Sigmoid colon (tissue), 7 donors: ENCODE measurements around the gene PLXNA4. TPM values are rescaled to one million over a fixed set of nuclear protein-coding genes. Genes with fewer than 3 reads are reported as not detected.

Experiments
- DNase-seq: peaks from one replicate; pipeline ENCODE4 v3.0.0-alpha.2; 2019
- H3K27ac ChIP-seq, 4 donors: fragments of 200-600 bp; sonication (generic); one replicate each; pipeline ENCODE4 v1.5.1; 2016 to 2019; ENCODE audit warnings: mild to moderate bottlenecking in 1 of 4
- H3K27me3 ChIP-seq, 3 donors: fragments of 200-600 bp; sonication (generic); one replicate each; pipeline ENCODE4 v1.5.1; 2019; ENCODE audit warnings: mild to moderate bottlenecking in 1 of 3
- H3K36me3 ChIP-seq, 4 donors: fragments of 200-600 bp; sonication (generic); one replicate each; pipeline ENCODE4 v1.5.1; 2016 to 2019
- H3K4me1 ChIP-seq, 4 donors: fragments of 200-600 bp; sonication (generic); one replicate each; pipeline ENCODE4 v1.5.1; 2017 to 2019
- H3K4me3 ChIP-seq, 4 donors: fragments of 200-600 bp; sonication (generic); one replicate each; pipeline ENCODE4 v1.5.1; 2017 to 2019; ENCODE audit warnings: mild to moderate bottlenecking in 2 of 4, moderate library complexity in 1 of 4
- H3K9me3 ChIP-seq, 4 donors: fragments of 200-600 bp in 3 of 4; sonication (generic) in 3 of 4; one replicate each; pipeline versions ENCODE4 v1.5.1 to v1.6.1; 2013 to 2019
- EP300 ChIP-seq, 4 donors: sonication (generic); formaldehyde crosslinking; IDR thresholded peaks; one replicate each; pipeline ENCODE4 v1.6.1; 2017; ENCODE audit warnings: antibody characterized with exemption in 4 of 4
- POLR2A ChIP-seq, 2 donors: fragments of 450-650 bp; IDR thresholded peaks; one replicate each; pipeline ENCODE4 v1.6.1; 2016; ENCODE audit warnings: antibody characterized with exemption in 2 of 2, mild to moderate bottlenecking in 2 of 2, moderate library complexity in 2 of 2
- POLR2AphosphoS5 ChIP-seq, 4 donors: sonication (generic); formaldehyde crosslinking; IDR thresholded peaks; one replicate each; pipeline ENCODE4 v1.6.1; 2017; ENCODE audit warnings: antibody characterized with exemption in 4 of 4
- WGBS, 2 donors: extraction: QIAGEN DNeasy Blood & Tissue Kit; methylation state at CpG; one replicate each; pipeline ENCODE4 v1.1.7; 2013; 5-methylcytosine and 5-hydroxymethylcytosine counted together
- intact Hi-C: fragments of 100-400 bp; cut with DNase I; formaldehyde crosslinking; loops from one replicate; pipeline ENCODE4 v1.15.1; 2023
- polyA plus RNA-seq, 3 donors: library from polyadenylated mRNA; stranded (reverse); fragments of 200-250 nt; gene quantifications; one replicate each; pipeline ENCODE4 v1.2.3, GENCODE V29; 2013
- total RNA-seq, 4 donors: library from RNA; depleted of rRNA; stranded (reverse); fragments of >200 nt; gene quantifications; one replicate each; pipeline ENCODE4 v1.1.0, GENCODE V29; 2016
- TF ChIP-seq, protein P1 (sequence below), 4 experiments: fragments of 450-650 bp in 3 of 4; fragments of 200-600 bp in 1 of 4; IDR thresholded peaks; one replicate each; pipeline ENCODE4 v1.5.1; 2016 to 2019; ENCODE audit warnings: antibody characterized with exemption in 4 of 4, mild to moderate bottlenecking in 3 of 4, moderate library complexity in 2 of 4
- donor health status: healthy with polysubstance abuse.
- donor health status: Bipolar disorder and iron deficiency.
- donor health status: healthy.

The PLXNA4 gene
- total and polyA plus RNA-seq, 7 donors = under 0.01 to 10.5 (median 3.7) TPM; not detected in 1

DNA sequence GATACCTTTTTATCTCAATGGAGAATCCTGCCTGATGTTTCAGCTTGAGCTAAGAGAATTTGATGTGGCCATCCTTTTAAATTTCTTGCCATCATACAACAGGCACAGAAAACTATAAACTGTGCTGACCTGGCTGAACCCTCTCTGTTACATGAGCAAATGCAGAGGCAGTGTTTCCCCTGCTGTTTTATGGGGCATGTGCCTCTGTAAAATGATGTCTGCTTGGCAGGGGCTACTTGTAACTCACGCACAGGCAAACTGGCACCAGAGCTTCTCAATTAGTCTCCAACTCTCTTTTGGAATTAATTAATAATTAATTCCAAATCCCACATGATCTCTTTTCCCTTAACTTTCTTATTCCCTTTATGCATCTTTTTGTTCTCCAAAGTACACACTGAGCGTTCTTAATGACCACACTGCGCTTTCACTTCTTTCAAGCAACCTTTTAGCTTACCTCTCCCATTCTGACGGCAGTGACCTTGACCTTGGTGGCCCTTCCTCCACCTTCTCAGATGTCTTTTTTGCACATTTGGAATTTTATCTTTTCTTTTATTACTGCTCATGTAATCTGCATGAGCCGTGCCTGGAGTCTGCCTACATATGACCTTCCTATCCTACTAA lies 334.0 kb downstream of the PLXNA4 start:
- Histone ChIP-seq H3K9me3 (no peaks in the 10 kb centered on the region), H3K4me3 (no peak overlapping the region), H3K36me3 (no peaks in the 10 kb centered on the region), H3K27ac (peak overlapping the region in 3 of 4 donors; percentile 4 to 63 (median 45)), H3K27me3 (no peaks in the 10 kb centered on the region), H3K4me1 (peaks cover 0 to 25% (median 19%) of the 10 kb centered on the region in 4 donors)
- intact Hi-C loops = no loop called here
- 84 to 86% methylated on average over 5 of the region's 5 CpGs for WGBS, 2 donors
- no peak for DNase-seq
- TF ChIP-seq POLR2AphosphoS5 (IDR thresholded peaks at IDR 0.05) = peak; percentile 19 to 76 (median 58)
- no peak for TF ChIP-seq POLR2A (IDR thresholded peaks at IDR 0.05)
- TF ChIP-seq EP300 (IDR thresholded peaks at IDR 0.05) = peak in 3 of 4 donors; percentile 14 to 63 (median 40)
- TF ChIP-seq, protein P1, sequence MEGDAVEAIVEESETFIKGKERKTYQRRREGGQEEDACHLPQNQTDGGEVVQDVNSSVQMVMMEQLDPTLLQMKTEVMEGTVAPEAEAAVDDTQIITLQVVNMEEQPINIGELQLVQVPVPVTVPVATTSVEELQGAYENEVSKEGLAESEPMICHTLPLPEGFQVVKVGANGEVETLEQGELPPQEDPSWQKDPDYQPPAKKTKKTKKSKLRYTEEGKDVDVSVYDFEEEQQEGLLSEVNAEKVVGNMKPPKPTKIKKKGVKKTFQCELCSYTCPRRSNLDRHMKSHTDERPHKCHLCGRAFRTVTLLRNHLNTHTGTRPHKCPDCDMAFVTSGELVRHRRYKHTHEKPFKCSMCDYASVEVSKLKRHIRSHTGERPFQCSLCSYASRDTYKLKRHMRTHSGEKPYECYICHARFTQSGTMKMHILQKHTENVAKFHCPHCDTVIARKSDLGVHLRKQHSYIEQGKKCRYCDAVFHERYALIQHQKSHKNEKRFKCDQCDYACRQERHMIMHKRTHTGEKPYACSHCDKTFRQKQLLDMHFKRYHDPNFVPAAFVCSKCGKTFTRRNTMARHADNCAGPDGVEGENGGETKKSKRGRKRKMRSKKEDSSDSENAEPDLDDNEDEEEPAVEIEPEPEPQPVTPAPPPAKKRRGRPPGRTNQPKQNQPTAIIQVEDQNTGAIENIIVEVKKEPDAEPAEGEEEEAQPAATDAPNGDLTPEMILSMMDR (IDR thresholded peaks at IDR 0.05) = no peak

DNA sequence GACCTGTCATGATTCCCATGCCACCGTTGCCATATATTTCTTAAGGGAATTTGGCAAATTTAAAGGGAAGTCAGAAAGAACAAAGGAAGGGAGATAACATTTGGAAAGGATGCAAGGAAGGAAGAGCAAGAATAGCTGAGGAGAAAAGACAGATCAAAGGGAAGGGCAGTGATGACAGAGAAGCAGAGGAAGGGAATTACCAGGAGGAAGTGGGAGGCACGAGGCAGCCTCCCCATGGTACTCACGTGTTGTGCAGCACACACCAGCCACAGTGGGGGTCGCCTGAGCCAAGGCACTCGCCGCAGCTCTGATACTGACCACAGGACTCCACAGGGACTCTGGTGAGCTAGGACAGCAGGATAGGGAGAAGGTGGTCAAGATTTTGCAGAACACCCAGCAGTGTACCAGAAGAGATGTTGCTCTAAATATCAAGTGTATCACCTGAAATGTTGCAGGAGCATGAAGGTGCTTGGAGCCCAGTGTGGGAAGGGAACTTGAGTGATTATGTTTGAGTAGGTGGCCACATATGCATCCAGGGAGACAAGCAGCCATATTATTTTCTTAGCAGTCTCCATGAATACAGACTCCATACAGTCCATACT lies 335.3 kb downstream of the PLXNA4 start:
- Histone ChIP-seq H3K27me3 (no peaks in the 10 kb centered on the region), H3K4me3 (no peak overlapping the region), H3K27ac (no peak overlapping the region), H3K36me3 (no peaks in the 10 kb centered on the region), H3K4me1 (peaks cover 0 to 25% (median 19%) of the 10 kb centered on the region in 4 donors), H3K9me3 (no peaks in the 10 kb centered on the region)
- 48 to 62% methylated on average over 6 of the region's 6 CpGs for WGBS, 2 donors
- intact Hi-C loops = no loop called here
- no peak for TF ChIP-seq POLR2AphosphoS5 (IDR thresholded peaks at IDR 0.05)
- DNase-seq = no peak

DNA sequence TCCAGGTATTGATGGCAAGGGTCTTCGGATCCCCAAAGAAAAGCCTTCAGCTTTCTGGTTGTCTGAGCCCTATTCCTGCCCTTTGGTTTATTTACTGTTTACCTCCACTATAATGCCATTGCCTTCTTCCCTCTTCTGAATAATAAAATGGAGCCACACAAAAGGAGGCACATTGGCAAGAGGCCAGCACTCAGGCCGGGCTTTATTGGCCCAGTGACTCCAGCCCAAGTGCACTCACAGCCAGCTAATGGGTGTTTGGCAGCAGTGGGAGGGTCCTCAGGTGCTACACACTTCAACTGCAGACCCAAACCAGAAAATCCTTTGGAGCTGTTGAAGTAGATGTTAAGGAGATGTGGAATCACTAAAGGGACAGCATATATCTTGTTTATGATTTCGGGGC lies 336.0 kb downstream of the PLXNA4 start:
- H3K27ac ChIP-seq = no peak overlapping the region
- no peak for DNase-seq

DNA sequence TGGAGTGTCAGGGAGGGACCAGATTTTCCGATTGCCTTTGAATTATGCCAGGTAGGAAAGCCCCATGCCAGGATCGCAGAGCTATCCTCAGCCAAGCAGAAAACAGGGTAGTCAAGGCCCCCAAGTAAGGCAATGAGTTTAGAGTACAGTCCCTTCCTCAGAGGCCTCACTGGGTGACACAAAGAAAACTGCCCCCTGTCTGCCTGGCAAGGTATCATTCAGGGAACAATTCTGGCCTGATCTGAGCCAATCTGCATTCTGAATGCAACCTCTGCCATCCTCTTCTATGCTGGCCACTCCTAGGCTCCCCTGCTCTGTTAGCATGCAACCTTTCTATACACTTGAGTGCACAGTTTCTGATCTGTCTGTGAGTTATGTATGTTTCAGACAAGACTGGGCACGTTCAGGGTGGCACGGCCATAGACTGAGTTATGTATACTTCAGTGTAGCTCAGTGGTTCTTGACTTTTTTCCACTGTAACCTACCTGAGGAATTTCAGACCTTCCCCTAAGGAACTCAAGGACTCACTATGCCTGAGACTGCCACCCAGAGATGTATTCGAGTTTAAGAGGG lies 336.8 kb downstream of the PLXNA4 start:
- Histone ChIP-seq H3K36me3 (no peaks in the 10 kb centered on the region), H3K4me1 (peaks cover 0 to 25% (median 19%) of the 10 kb centered on the region in 4 donors), H3K27me3 (no peaks in the 10 kb centered on the region), H3K27ac (no peak overlapping the region), H3K9me3 (no peaks in the 10 kb centered on the region), H3K4me3 (no peak overlapping the region)
- 89 to 90% methylated on average over 5 of the region's 5 CpGs for WGBS, 2 donors
- intact Hi-C loops = no loop called here
- DNase-seq = no peak
- TF ChIP-seq POLR2A (IDR thresholded peaks at IDR 0.05) (no peak), POLR2AphosphoS5 (IDR thresholded peaks at IDR 0.05) (no peak), EP300 (IDR thresholded peaks at IDR 0.05) (no peak)
- TF ChIP-seq, protein P1 (IDR thresholded peaks at IDR 0.05) = no peak

More for the DNA sequence above, 336.0 kb downstream of the PLXNA4 start:
- WGBS, 2 donors = 34 to 74% methylated on average over 3 of the region's 3 CpGs
- Histone ChIP-seq H3K9me3 (no peaks in the 10 kb centered on the region), H3K4me1 (peaks cover 0 to 25% (median 19%) of the 10 kb centered on the region in 4 donors), H3K27me3 (no peaks in the 10 kb centered on the region), H3K4me3 (no peak overlapping the region), H3K36me3 (no peaks in the 10 kb centered on the region)
- intact Hi-C loops = no loop called here
- TF ChIP-seq POLR2A (IDR thresholded peaks at IDR 0.05) (no peak), POLR2AphosphoS5 (IDR thresholded peaks at IDR 0.05) (no peak), EP300 (IDR thresholded peaks at IDR 0.05) (no peak)
- TF ChIP-seq, protein P1 (IDR thresholded peaks at IDR 0.05) = no peak

DNA sequence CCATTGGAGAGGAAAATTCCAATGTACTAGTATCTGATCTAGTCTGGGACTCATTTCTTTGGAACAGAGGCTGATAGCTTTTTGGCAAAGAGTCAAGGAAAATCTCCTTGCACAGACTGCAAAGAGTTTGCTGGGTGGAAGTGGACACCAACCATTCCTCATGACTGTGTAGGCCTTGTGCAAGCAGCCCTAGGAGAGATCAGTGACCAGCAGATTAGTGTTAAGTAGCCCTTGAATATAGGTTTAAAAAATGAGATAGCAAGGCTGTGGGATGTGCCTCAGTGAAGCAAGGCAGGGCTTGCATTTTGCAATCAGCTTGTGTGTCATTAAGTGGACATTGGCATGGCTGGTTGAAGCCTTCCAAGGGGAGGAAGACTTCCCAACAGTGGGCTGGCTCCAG lies 341.6 kb downstream of the PLXNA4 start:
- H3K9me3 ChIP-seq = no peaks in the 10 kb centered on the region
- H3K36me3 ChIP-seq = no peaks in the 10 kb centered on the region
- TF ChIP-seq, protein P1 (IDR thresholded peaks at IDR 0.05) = no peak
- no peak for TF ChIP-seq EP300 (IDR thresholded peaks at IDR 0.05)
- no peak overlapping the region for H3K27ac ChIP-seq
- DNase-seq = no peak
- intact Hi-C loops = no loop called here
- no peak overlapping the region for H3K4me3 ChIP-seq
- H3K4me1 ChIP-seq = no peaks in the 10 kb centered on the region
- H3K27me3 ChIP-seq = no peaks in the 10 kb centered on the region
